WTC11 (cell line): ENCODE data around the gene AGBL2. TPM values are rescaled to one million over a fixed set of nuclear protein-coding genes. Genes with fewer than 3 reads are reported as not detected.

ENCODE experiments used
- ATAC-seq: fragments of 200-7000 bp; cut with Tn5 transposase; 2 replicates; pipeline ENCODE4 v1.10.0; 2021; ENCODE audit warnings: mild to moderate bottlenecking, moderate library complexity
- CTCF ChIA-PET: fragments of 300-600 bp; sonication (Branson Sonifier 250); formaldehyde crosslinking; loops from one replicate; lab custom pipeline; 2021; ENCODE audit warnings: antibody characterized with exemption; lab: Charles Lee
- POLR2A ChIA-PET: fragments of 350-600 bp; sonication (Branson Sonifier 250); formaldehyde crosslinking; loops from one replicate; lab custom pipeline; 2021; ENCODE audit warnings: antibody characterized with exemption; lab: Charles Lee
- DNase-seq: peaks from one replicate; pipeline ENCODE4 v3.0.0; 2021; ENCODE audit warnings: low spot score
- H3K27ac Mint-ChIP-seq: 2 replicates; pipeline ENCODE4 v1.8.0; 2021; ENCODE audit warnings: mixed read lengths
- H3K27me3 Mint-ChIP-seq: 2 replicates; pipeline ENCODE4 v1.8.0; 2021; ENCODE audit warnings: low read depth, mild to moderate bottlenecking, moderate library complexity, mixed read lengths
- H3K36me3 Mint-ChIP-seq: 2 replicates; pipeline ENCODE4 v1.8.0; 2021; ENCODE audit warnings: mixed read lengths
- H3K4me1 Mint-ChIP-seq: 2 replicates; pipeline ENCODE4 v1.8.0; 2022; ENCODE audit warnings: mixed read lengths
- H3K4me3 Mint-ChIP-seq: 2 replicates; pipeline ENCODE4 v1.8.0; 2021; ENCODE audit warnings: mild to moderate bottlenecking, moderate library complexity, mixed read lengths
- H3K9me3 Mint-ChIP-seq: 2 replicates; pipeline ENCODE4 v1.8.0; 2021; ENCODE audit warnings: mixed read lengths
- CREB1 ChIP-seq: sonication (generic); formaldehyde crosslinking; IDR thresholded peaks from 2 replicates; pipeline ENCODE4 v1.8.0; 2023; ENCODE audit warnings: mild to moderate bottlenecking, missing genetic modification reagents
- GABPB1 ChIP-seq: sonication (generic); formaldehyde crosslinking; IDR thresholded peaks from 2 replicates; pipeline ENCODE4 v1.8.1; 2023; ENCODE audit warnings: mild to moderate bottlenecking, missing genetic modification reagents
- JAZF1 ChIP-seq: fragments of 250-450 bp; sonication (Bioruptor Pico); IDR thresholded peaks from 2 replicates; pipeline ENCODE4 v1.9.0; 2021; ENCODE audit warnings: moderate library complexity, mild to moderate bottlenecking, inconsistent platforms
- MXD4 ChIP-seq: fragments of 250-450 bp; sonication (Bioruptor Pico); IDR thresholded peaks from 2 replicates; pipeline ENCODE4 v1.8.0; 2021; ENCODE audit warnings: mild to moderate bottlenecking, moderate library complexity, borderline replicate concordance
- NR2C2 ChIP-seq: sonication (generic); formaldehyde crosslinking; IDR thresholded peaks from 2 replicates; pipeline ENCODE4 v1.8.0; 2022; ENCODE audit warnings: mild to moderate bottlenecking, missing genetic modification reagents
- NR3C1 ChIP-seq: sonication (generic); formaldehyde crosslinking; conservative IDR thresholded peaks from 2 replicates; pipeline ENCODE4 v1.8.1; 2023; ENCODE audit warnings: low read depth, mild to moderate bottlenecking, missing genetic modification reagents
- TCF7 ChIP-seq: sonication (generic); formaldehyde crosslinking; IDR thresholded peaks from 2 replicates; pipeline ENCODE4 v1.8.0; 2022; ENCODE audit warnings: mild to moderate bottlenecking, low read depth, missing genetic modification reagents, moderate library complexity
- TP53 ChIP-seq: sonication (generic); formaldehyde crosslinking; IDR thresholded peaks from 2 replicates; pipeline ENCODE4 v1.8.1; 2023; ENCODE audit warnings: mild to moderate bottlenecking, missing genetic modification reagents
- ZNF121 ChIP-seq: sonication (generic); formaldehyde crosslinking; IDR thresholded peaks from 2 replicates; pipeline ENCODE4 v1.8.0; 2023; ENCODE audit warnings: missing genetic modification reagents
- ZNF423 ChIP-seq: fragments of 250-450 bp; sonication (Bioruptor Pico); IDR thresholded peaks from 2 replicates; pipeline ENCODE4 v2.1.2; 2022; ENCODE audit warnings: mild to moderate bottlenecking, moderate library complexity
- total RNA-seq: library from RNA; stranded (reverse); gene quantifications from 3 replicates; pipeline ENCODE4 v1.2.3, GENCODE V29; 2021
- TF ChIP-seq, protein P1 (sequence below): sonication (generic); formaldehyde crosslinking; conservative IDR thresholded peaks from 2 replicates; pipeline ENCODE4 v1.8.1; 2023; ENCODE audit warnings: mild to moderate bottlenecking, low read depth, missing genetic modification reagents, moderate library complexity
- TF ChIP-seq, protein P2 (sequence below): sonication (generic); formaldehyde crosslinking; IDR thresholded peaks from 2 replicates; pipeline ENCODE4 v1.8.1; 2022; ENCODE audit warnings: low read depth, missing genetic modification reagents, borderline replicate concordance
- TF ChIP-seq, protein P3 (sequence below): fragments of 250-450 bp; sonication (Bioruptor Pico); conservative IDR thresholded peaks from 2 replicates; pipeline ENCODE4 v1.9.0; 2021; ENCODE audit warnings: mild to moderate bottlenecking
- TF ChIP-seq, protein P4 (sequence below): sonication (generic); formaldehyde crosslinking; IDR thresholded peaks from 2 replicates; pipeline ENCODE4 v1.8.0; 2023; ENCODE audit warnings: mild to moderate bottlenecking, missing genetic modification reagents

Gene AGBL2
- total RNA-seq, 1 experiment from 2014 or later: 3.7 TPM

DNA sequence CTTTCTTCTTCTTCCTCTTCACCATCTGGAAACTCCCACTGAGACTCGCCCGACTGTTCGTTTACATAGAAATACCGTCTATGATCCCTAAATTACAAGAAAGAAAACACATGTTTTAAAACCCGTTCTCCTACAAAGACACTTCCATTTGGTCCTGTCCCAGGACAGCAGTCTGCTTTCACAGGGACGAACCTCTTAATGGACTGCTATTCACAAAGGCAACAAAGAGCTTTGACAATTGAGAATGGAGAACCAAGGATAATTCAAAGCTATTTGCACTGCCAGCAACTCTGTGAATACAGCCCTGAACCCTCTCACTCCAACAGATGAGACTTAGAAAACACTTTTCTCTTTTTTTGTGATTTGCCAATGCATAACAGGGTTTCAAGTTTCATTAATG is 16.3 kb upstream of the AGBL2 start:
- POLR2A ChIA-PET: interaction anchor here (1.0 kb wide), 1 partner anchor 31 kb away, joined by 5 read pairs; no protein-coding TSS in a partner anchor
- DNase-seq (no peak), ATAC-seq (no peak)
- H3K27me3 Mint-ChIP-seq: no peaks in the 10 kb centered on the region
- no peak overlapping the region for H3K4me3 Mint-ChIP-seq
- TF ChIP-seq, protein P1, sequence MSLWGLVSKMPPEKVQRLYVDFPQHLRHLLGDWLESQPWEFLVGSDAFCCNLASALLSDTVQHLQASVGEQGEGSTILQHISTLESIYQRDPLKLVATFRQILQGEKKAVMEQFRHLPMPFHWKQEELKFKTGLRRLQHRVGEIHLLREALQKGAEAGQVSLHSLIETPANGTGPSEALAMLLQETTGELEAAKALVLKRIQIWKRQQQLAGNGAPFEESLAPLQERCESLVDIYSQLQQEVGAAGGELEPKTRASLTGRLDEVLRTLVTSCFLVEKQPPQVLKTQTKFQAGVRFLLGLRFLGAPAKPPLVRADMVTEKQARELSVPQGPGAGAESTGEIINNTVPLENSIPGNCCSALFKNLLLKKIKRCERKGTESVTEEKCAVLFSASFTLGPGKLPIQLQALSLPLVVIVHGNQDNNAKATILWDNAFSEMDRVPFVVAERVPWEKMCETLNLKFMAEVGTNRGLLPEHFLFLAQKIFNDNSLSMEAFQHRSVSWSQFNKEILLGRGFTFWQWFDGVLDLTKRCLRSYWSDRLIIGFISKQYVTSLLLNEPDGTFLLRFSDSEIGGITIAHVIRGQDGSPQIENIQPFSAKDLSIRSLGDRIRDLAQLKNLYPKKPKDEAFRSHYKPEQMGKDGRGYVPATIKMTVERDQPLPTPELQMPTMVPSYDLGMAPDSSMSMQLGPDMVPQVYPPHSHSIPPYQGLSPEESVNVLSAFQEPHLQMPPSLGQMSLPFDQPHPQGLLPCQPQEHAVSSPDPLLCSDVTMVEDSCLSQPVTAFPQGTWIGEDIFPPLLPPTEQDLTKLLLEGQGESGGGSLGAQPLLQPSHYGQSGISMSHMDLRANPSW (CRISPR knock-in tag): no peak
- no peak for TF ChIP-seq TP53 (CRISPR knock-in tag)
- no peak for TF ChIP-seq MXD4 (CRISPR knock-in tag)
- no peak for TF ChIP-seq CREB1 (CRISPR knock-in tag)
- TF ChIP-seq JAZF1 (CRISPR knock-in tag): no peak
- TF ChIP-seq TCF7 (CRISPR knock-in tag): no peak
- no peak for TF ChIP-seq ZNF423 (CRISPR knock-in tag)
- TF ChIP-seq NR3C1 (CRISPR knock-in tag): no peak
- TF ChIP-seq, protein P2, sequence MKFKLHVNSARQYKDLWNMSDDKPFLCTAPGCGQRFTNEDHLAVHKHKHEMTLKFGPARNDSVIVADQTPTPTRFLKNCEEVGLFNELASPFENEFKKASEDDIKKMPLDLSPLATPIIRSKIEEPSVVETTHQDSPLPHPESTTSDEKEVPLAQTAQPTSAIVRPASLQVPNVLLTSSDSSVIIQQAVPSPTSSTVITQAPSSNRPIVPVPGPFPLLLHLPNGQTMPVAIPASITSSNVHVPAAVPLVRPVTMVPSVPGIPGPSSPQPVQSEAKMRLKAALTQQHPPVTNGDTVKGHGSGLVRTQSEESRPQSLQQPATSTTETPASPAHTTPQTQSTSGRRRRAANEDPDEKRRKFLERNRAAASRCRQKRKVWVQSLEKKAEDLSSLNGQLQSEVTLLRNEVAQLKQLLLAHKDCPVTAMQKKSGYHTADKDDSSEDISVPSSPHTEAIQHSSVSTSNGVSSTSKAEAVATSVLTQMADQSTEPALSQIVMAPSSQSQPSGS (CRISPR knock-in tag): no peak
- TF ChIP-seq, protein P3, sequence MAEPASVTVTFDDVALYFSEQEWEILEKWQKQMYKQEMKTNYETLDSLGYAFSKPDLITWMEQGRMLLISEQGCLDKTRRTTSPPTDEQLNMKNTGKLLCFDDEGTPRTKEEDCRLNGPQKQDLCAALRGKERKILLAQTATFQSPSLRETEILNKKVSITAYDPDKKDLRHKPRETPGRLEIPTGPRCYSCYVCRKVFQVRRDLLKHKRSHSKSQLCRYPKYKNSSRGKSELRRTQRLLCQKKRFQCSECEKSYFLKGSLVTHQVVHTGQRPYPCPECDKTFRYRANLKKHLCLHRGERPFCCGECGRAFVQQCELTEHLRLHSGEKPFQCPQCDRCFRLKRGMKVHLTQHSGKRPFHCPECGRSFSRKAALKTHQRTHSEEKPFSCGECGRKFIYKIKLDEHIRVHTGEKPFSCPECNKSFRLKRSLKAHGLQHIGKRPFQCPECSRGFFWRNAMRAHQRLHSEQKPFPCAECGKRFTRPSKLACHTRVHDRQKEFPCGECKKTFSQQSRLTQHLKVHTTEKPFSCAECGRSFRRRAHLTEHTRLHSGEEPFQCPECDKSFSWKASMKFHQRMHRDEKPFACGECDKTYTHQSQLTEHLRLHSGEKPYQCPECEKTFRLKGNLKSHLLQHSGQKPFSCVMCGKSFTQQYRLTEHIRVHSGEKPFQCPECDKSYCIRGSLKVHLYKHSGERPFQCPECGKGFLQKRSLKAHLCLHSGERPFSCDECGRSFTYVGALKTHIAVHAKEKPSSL: no peak
- TF ChIP-seq, all 79 proteins: peak for 0
- peaks cover 86% of the 10 kb centered on the region for H3K36me3 Mint-ChIP-seq
- CTCF ChIA-PET: no interaction called here
- H3K27ac Mint-ChIP-seq: peak overlapping the region; percentile 49
- H3K9me3 Mint-ChIP-seq: no peaks in the 10 kb centered on the region
- no peaks in the 10 kb centered on the region for H3K4me1 Mint-ChIP-seq

DNA sequence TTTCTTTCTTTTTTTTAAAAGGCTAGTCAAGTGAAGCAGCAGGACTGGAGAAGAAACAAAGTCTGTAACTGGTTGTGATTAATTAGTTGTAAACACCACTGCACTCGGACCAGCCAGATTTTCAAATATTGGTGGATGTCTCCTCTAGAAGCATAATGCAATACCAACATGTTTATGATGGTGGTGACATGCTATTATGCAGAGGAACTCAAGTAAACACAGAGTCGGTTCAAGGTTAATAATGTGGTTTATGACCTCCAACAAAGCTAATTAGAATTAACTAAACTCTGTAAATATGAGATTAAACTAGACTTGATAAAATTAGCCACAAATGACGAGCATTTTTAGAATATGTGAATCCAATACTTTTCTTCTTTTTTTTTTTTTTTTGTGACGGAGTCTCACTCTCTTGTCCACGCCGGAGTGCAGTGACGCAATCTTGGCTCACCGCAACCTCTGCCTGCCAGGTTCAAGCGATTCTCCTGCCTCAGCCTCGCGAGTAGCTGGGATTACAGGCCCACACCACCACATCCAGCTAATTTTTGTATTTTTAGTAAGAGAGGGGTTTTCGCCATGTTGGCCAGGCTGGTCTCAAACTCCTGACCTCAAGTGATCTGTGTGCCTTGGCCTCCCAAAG is 11.8 kb upstream of the AGBL2 start:
- H3K36me3 Mint-ChIP-seq: peaks cover 80% of the 10 kb centered on the region
- H3K27ac Mint-ChIP-seq: no peak overlapping the region
- no peak for ATAC-seq
- no peaks in the 10 kb centered on the region for H3K4me1 Mint-ChIP-seq
- ChIA-PET POLR2A (no interaction called here), CTCF (no interaction called here)
- DNase-seq: no peak
- no peaks in the 10 kb centered on the region for H3K9me3 Mint-ChIP-seq
- TF ChIP-seq GABPB1 (CRISPR knock-in tag) (0 out of 2 replicates have a peak, but pooled peaks have one; percentile 29), MXD4 (CRISPR knock-in tag) (no peak)
- H3K4me3 Mint-ChIP-seq: no peak overlapping the region
- H3K27me3 Mint-ChIP-seq: no peaks in the 10 kb centered on the region

DNA sequence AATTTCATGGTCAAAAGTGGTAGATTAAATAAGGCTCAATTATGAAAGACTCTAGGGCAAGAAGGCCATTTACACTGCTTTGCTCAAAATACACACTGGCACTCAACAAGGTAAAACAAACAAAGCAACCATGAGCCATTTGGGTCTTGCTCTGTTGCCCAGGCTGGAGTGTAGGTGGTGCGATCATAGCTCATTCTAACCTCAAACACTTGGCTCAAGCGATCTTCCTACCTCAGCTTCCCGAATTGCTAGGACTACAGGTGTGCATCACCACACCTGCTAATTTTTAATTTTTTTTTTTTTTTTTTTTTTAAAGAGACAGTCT is 10.9 kb upstream of the AGBL2 start:
- ChIA-PET CTCF (no interaction called here), POLR2A (no interaction called here)
- Mint-ChIP-seq H3K27ac (no peak overlapping the region), H3K4me1 (no peaks in the 10 kb centered on the region), H3K9me3 (no peaks in the 10 kb centered on the region), H3K4me3 (no peak overlapping the region), H3K27me3 (no peaks in the 10 kb centered on the region), H3K36me3 (peaks cover 78% of the 10 kb centered on the region)
- DNase-seq (no peak), ATAC-seq (no peak)
- TF ChIP-seq NR2C2 (CRISPR knock-in tag) (no peak), ZNF121 (CRISPR knock-in tag) (peak; percentile 88)
- TF ChIP-seq, protein P4, sequence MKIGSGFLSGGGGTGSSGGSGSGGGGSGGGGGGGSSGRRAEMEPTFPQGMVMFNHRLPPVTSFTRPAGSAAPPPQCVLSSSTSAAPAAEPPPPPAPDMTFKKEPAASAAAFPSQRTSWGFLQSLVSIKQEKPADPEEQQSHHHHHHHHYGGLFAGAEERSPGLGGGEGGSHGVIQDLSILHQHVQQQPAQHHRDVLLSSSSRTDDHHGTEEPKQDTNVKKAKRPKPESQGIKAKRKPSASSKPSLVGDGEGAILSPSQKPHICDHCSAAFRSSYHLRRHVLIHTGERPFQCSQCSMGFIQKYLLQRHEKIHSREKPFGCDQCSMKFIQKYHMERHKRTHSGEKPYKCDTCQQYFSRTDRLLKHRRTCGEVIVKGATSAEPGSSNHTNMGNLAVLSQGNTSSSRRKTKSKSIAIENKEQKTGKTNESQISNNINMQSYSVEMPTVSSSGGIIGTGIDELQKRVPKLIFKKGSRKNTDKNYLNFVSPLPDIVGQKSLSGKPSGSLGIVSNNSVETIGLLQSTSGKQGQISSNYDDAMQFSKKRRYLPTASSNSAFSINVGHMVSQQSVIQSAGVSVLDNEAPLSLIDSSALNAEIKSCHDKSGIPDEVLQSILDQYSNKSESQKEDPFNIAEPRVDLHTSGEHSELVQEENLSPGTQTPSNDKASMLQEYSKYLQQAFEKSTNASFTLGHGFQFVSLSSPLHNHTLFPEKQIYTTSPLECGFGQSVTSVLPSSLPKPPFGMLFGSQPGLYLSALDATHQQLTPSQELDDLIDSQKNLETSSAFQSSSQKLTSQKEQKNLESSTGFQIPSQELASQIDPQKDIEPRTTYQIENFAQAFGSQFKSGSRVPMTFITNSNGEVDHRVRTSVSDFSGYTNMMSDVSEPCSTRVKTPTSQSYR (CRISPR knock-in tag): no peak
- TF ChIP-seq, all 79 proteins: peak for 1
